Breast epithelium (tissue), 3 donors: Measurements from ENCODE around the gene TMEM240.

Experiments used
- POLR2A ChIP-seq: fragments of 450-650 bp; IDR thresholded peaks from one replicate; pipeline ENCODE4 v1.6.1; 2016; ENCODE audit warnings: antibody characterized with exemption, mild to moderate bottlenecking, moderate library complexity
- POLR2AphosphoS5 ChIP-seq, 3 donors: sonication (generic); formaldehyde crosslinking; IDR thresholded peaks; one replicate each; pipeline ENCODE4 v1.6.1; 2017; ENCODE audit warnings: antibody characterized with exemption in 3 of 3
- TF ChIP-seq, protein P1 (sequence below), 3 donors: fragments of 450-650 bp; IDR thresholded peaks; one replicate each; pipeline ENCODE4 v1.5.1; 2016 to 2017; ENCODE audit warnings: antibody characterized with exemption in 3 of 3, mild to moderate bottlenecking in 3 of 3, moderate library complexity in 3 of 3

DNA sequence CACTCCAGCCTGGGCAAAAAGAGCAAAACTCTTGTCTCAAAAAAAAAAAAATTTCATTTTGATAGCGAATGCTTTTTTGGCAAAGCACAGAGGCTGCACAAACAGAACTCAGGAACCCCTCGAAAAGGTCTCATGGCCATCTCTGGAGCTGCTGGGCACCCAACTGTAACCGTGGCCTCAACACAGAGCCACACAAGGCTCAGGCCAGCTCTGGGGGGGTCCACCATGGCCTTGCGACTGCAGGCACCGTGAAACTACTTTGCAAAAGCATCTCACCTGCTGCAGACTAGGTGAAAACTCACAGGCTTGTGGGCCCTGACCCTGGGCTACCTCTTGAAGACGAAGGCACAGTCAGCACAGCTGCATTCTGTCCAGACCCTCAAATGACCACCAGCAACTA, 16.1 kb upstream of the TMEM240 start:
- TF ChIP-seq, protein P1, sequence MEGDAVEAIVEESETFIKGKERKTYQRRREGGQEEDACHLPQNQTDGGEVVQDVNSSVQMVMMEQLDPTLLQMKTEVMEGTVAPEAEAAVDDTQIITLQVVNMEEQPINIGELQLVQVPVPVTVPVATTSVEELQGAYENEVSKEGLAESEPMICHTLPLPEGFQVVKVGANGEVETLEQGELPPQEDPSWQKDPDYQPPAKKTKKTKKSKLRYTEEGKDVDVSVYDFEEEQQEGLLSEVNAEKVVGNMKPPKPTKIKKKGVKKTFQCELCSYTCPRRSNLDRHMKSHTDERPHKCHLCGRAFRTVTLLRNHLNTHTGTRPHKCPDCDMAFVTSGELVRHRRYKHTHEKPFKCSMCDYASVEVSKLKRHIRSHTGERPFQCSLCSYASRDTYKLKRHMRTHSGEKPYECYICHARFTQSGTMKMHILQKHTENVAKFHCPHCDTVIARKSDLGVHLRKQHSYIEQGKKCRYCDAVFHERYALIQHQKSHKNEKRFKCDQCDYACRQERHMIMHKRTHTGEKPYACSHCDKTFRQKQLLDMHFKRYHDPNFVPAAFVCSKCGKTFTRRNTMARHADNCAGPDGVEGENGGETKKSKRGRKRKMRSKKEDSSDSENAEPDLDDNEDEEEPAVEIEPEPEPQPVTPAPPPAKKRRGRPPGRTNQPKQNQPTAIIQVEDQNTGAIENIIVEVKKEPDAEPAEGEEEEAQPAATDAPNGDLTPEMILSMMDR (IDR thresholded peaks at IDR 0.05), result no peak
- TF ChIP-seq POLR2AphosphoS5 (IDR thresholded peaks at IDR 0.05) (no peak), POLR2A (no peak)
